T-helper 2 cell (primary cell): ENCODE data around the gene DERL2.
A peak's percentile ranks its signal among the peaks of the same experiment; 100 is the strongest.
"Not testable (repeated sequence)": the region's sequence is repeated elsewhere in the genome, so short reads cannot be mapped to it uniquely, and the experiment has no call there.

Experiments used
- DNase-seq, 5 experiments: peaks; one replicate each; pipeline versions ENCODE4 v3.0.0 to v3.0.0-alpha.2; 2012 to 2022

Gene DERL2

GRCh38 chr17:5435781-5436315, 50.1 kb downstream of the DERL2 start:
- DNase-seq, result peak in 1 of 5 experiments; percentile 74

DNA sequence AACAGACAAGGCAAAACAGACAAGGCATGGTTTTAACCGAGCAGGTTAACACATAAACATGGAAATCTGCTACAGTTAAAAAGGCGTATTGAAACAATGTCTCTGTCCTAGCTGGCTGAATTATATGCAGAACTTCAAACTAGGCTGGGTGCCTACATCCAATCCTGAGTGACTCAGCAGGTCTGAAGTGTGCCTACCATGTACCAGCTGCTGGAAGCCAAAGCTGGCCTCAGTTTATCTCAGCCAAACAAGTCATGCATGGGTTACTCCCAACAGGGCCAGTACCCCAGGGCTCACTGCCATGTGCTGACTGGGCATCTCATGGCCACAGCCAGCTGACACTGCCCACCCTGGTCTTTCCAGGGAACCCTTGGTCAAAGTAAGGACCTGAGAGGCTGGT, 51.0 kb downstream of the DERL2 start:
- DNase-seq, result no peak

GRCh38 chr17:5431949-5432556, 53.9 kb downstream of the DERL2 start:
- no peak for DNase-seq

DNA sequence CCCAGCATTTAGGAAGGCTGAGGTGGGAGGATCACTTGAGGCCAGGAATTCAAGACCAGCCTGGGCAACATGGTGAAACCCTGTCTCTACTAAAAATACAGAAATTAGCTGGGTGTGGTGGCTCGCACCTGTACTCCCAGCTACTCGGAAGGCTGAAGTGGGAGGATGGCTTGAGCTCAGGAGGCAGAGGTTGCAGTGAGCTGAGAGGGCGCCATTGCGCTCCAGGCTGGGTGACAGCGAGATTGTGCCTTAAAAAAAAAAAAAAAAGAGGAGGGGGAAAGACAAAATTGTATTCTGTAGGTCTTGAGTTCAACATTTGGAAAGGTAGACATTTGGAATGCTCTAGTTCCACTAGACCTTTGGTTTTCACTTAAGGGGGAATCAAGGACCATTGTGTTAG, 54.7 kb downstream of the DERL2 start:
- not testable (repeated sequence) for DNase-seq

DNA sequence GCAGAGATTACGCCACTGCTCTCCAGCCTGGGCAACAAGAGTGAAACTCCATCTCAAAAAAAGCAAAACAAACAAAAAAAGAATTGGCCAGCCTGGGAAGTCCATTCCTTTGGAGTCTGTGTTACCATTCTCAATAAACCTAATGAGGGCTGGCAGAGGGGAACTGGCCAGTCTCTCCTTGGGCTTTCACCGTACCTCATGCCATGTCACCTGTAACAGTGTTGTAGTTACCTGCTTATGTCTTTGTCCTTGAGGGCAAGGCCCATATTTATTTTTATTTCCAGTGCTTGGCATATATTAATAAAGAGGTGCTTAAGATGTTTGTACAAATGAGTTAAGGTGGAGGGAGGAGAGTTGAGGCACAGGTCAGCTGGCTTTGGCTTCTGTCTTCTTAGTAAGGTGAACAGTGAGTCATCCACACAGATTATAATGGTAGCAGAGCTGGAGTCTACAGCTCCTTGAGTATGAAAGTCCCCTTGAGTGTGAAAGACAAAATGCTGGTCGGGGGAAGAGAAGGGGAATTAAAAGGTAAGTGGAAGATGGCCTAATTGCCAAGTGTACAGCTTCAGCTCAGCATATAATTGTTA, 55.5 kb downstream of the DERL2 start:
- DNase-seq, result no peak

GRCh38 chr17:5429191-5429887, 56.6 kb downstream of the DERL2 start:
- DNase-seq, result no peak

GRCh38 chr17:5425826-5426225, 60.2 kb downstream of the DERL2 start:
- DNase-seq, result no peak

GRCh38 chr17:5424909-5425308, 61.1 kb downstream of the DERL2 start:
- DNase-seq, result no peak

DNA sequence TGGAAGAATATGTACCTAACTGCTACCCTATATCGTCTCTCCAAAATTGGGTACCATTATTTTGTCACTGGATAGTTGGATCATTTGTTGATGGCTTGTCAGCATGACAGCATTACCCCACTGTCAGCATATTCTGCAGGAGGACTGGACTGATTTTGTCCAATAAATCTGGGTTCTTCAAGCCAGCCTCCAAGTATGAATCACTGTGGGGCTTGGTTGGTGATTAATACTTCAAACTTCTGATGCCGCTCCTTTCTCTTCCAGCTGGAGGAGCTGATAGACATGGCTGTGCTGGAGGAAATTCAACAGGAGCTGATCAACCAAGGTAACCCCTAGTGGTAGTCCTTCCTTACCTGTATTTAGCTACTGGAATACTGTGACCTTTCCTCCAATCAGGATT, 63.5 kb downstream of the DERL2 start:
- DNase-seq, result no peak
